ENCODE data around the gene PLEKHA4. TPM values are rescaled to one million over a fixed set of nuclear protein-coding genes. Genes with fewer than 3 reads are reported as not detected.

Gene PLEKHA4
- total and polyA plus RNA-seq, 2 donors (not counting 1 experiment from before 2014, with no cell fraction given): 4.3 to 6.2 TPM

Small RNA genes lying within 50 kb of the gene (small RNA-seq; reads per million reads assigned to genes)
- not detected for gene RNU6-317P (ENCODE audit: insufficient read length, low read depth, low replicate concordance)

Other genes with a start within 250 kb of the PLEKHA4 start
Only the 30 nearest of the 32 such genes appear.
- gene DBP, start 231.2 kb downstream of the PLEKHA4 start, total RNA-seq: 33.0 and 33.2 TPM in 2 replicates
- 14.9 and 23.5 TPM in 2 replicates for gene DBP, start 231.2 kb downstream of the PLEKHA4 start, polyA plus RNA-seq
- gene CA11, start 222.4 kb downstream of the PLEKHA4 start, total RNA-seq: 25.7 and 27.7 TPM in 2 replicates
- gene CA11, start 222.4 kb downstream of the PLEKHA4 start, polyA plus RNA-seq: 6.2 and 6.5 TPM in 2 replicates
- gene NTN5, start 195.6 kb downstream of the PLEKHA4 start, total RNA-seq: 1.2 and 2.5 TPM in 2 replicates
- gene NTN5, start 195.6 kb downstream of the PLEKHA4 start, polyA plus RNA-seq: 1.8 and 3.0 TPM in 2 replicates
- gene FUT2, start 172.6 kb downstream of the PLEKHA4 start, total RNA-seq: not detected in 2 replicates
- gene FUT2, start 172.6 kb downstream of the PLEKHA4 start, polyA plus RNA-seq: not detected in 2 replicates
- 1.6 and 2.4 TPM in 2 replicates for gene MAMSTR, start 148.9 kb downstream of the PLEKHA4 start, total RNA-seq
- 0.17 and 0.60 TPM in 2 replicates for gene MAMSTR, start 148.9 kb downstream of the PLEKHA4 start, polyA plus RNA-seq
- 0.20 TPM in 1 of 2 replicates, not detected in the other for gene RASIP1, start 128.0 kb downstream of the PLEKHA4 start, total RNA-seq
- 0.19 TPM in 1 of 2 replicates, not detected in the other for gene RASIP1, start 128.0 kb downstream of the PLEKHA4 start, polyA plus RNA-seq
- not detected in 2 replicates for gene IZUMO1, start 121.7 kb downstream of the PLEKHA4 start, total RNA-seq
- not detected in 2 replicates for gene IZUMO1, start 121.7 kb downstream of the PLEKHA4 start, polyA plus RNA-seq
- not detected in 2 replicates for gene FUT1, start 116.0 kb downstream of the PLEKHA4 start, total RNA-seq
- gene FUT1, start 116.0 kb downstream of the PLEKHA4 start, polyA plus RNA-seq: not detected in 2 replicates
- not detected in 2 replicates for gene FGF21, start 113.1 kb downstream of the PLEKHA4 start, total RNA-seq
- not detected in 2 replicates for gene FGF21, start 113.1 kb downstream of the PLEKHA4 start, polyA plus RNA-seq
- 39.1 and 42.9 TPM in 2 replicates for gene BCAT2, start 57.6 kb downstream of the PLEKHA4 start, total RNA-seq
- gene BCAT2, start 57.6 kb downstream of the PLEKHA4 start, polyA plus RNA-seq: 27.4 and 36.3 TPM in 2 replicates
- gene HSD17B14, start 32.1 kb downstream of the PLEKHA4 start, total RNA-seq: 2.9 and 5.1 TPM in 2 replicates
- gene HSD17B14, start 32.1 kb downstream of the PLEKHA4 start, polyA plus RNA-seq: 1.8 and 2.5 TPM in 2 replicates
- gene PPP1R15A, start 3.8 kb upstream of the PLEKHA4 start, total RNA-seq: 122 and 128 TPM in 2 replicates
- gene PPP1R15A, start 3.8 kb upstream of the PLEKHA4 start, polyA plus RNA-seq: 1,029 and 1,214 TPM in 2 replicates
- gene TULP2, start 30.1 kb upstream of the PLEKHA4 start, total RNA-seq: not detected in 2 replicates
- gene TULP2, start 30.1 kb upstream of the PLEKHA4 start, polyA plus RNA-seq: not detected in 2 replicates
- gene NUCB1, start 31.7 kb upstream of the PLEKHA4 start, total RNA-seq: 134 and 136 TPM in 2 replicates
- 85.9 and 118 TPM in 2 replicates for gene NUCB1, start 31.7 kb upstream of the PLEKHA4 start, polyA plus RNA-seq
- 0.64 TPM in 1 of 2 replicates, not detected in the other for gene DHDH, start 65.1 kb upstream of the PLEKHA4 start, total RNA-seq
- gene DHDH, start 65.1 kb upstream of the PLEKHA4 start, polyA plus RNA-seq: 0.82 TPM in 1 of 2 replicates, not detected in the other
- gene BAX, start 86.3 kb upstream of the PLEKHA4 start, total RNA-seq: 92.7 and 95.3 TPM in 2 replicates
- 109 and 114 TPM in 2 replicates for gene BAX, start 86.3 kb upstream of the PLEKHA4 start, polyA plus RNA-seq
- 881 and 937 TPM in 2 replicates for gene FTL, start 96.7 kb upstream of the PLEKHA4 start, total RNA-seq
- gene FTL, start 96.7 kb upstream of the PLEKHA4 start, polyA plus RNA-seq: 534 and 832 TPM in 2 replicates
- gene GYS1, start 124.7 kb upstream of the PLEKHA4 start, total RNA-seq: 62.7 and 63.0 TPM in 2 replicates
- gene GYS1, start 124.7 kb upstream of the PLEKHA4 start, polyA plus RNA-seq: 22.7 and 28.9 TPM in 2 replicates
- 36.1 and 44.8 TPM in 2 replicates for gene RUVBL2, start 125.3 kb upstream of the PLEKHA4 start, total RNA-seq
- gene RUVBL2, start 125.3 kb upstream of the PLEKHA4 start, polyA plus RNA-seq: 50.7 and 57.4 TPM in 2 replicates
- 1.1 TPM in 1 of 2 replicates, not detected in the other for gene LHB, start 148.5 kb upstream of the PLEKHA4 start, total RNA-seq
- gene LHB, start 148.5 kb upstream of the PLEKHA4 start, polyA plus RNA-seq: 1.6 and 4.7 TPM in 2 replicates
- gene CGB3, start 155.7 kb upstream of the PLEKHA4 start, total RNA-seq: not detected in 2 replicates
- not detected in 2 replicates for gene CGB3, start 155.7 kb upstream of the PLEKHA4 start, polyA plus RNA-seq
- not detected in 2 replicates for gene CGB2, start 163.3 kb upstream of the PLEKHA4 start, total RNA-seq
- not detected in 2 replicates for gene CGB2, start 163.3 kb upstream of the PLEKHA4 start, polyA plus RNA-seq
- not detected in 2 replicates for gene CGB1, start 168.3 kb upstream of the PLEKHA4 start, total RNA-seq
- not detected in 2 replicates for gene CGB1, start 168.3 kb upstream of the PLEKHA4 start, polyA plus RNA-seq
- gene CGB5, start 175.2 kb upstream of the PLEKHA4 start, total RNA-seq: not detected in 2 replicates
- gene CGB5, start 175.2 kb upstream of the PLEKHA4 start, polyA plus RNA-seq: not detected in 2 replicates
- not detected in 2 replicates for gene CGB8, start 180.5 kb upstream of the PLEKHA4 start, total RNA-seq
- gene CGB8, start 180.5 kb upstream of the PLEKHA4 start, polyA plus RNA-seq: not detected in 2 replicates
- gene CGB7, start 189.1 kb upstream of the PLEKHA4 start, total RNA-seq: not detected in 2 replicates
- not detected in 2 replicates for gene CGB7, start 189.1 kb upstream of the PLEKHA4 start, polyA plus RNA-seq
- gene NTF4, start 196.2 kb upstream of the PLEKHA4 start, total RNA-seq: not detected in 2 replicates
- gene NTF4, start 196.2 kb upstream of the PLEKHA4 start, polyA plus RNA-seq: not detected in 2 replicates
- 0.10 TPM in 1 of 2 replicates, not detected in the other for gene KCNA7, start 204.1 kb upstream of the PLEKHA4 start, total RNA-seq
- not detected in 2 replicates for gene KCNA7, start 204.1 kb upstream of the PLEKHA4 start, polyA plus RNA-seq
- 598 and 610 TPM in 2 replicates for gene SNRNP70, start 216.8 kb upstream of the PLEKHA4 start, total RNA-seq
- gene SNRNP70, start 216.8 kb upstream of the PLEKHA4 start, polyA plus RNA-seq: 954 and 1,219 TPM in 2 replicates
- 12.4 and 13.1 TPM in 2 replicates for gene LIN7B, start 245.8 kb upstream of the PLEKHA4 start, total RNA-seq
- gene LIN7B, start 245.8 kb upstream of the PLEKHA4 start, polyA plus RNA-seq: 7.4 and 7.5 TPM in 2 replicates